Glutamatergic neuron (in vitro differentiated cells): ENCODE measurements around the gene EVX2. TPM values are rescaled to one million over a fixed set of nuclear protein-coding genes. Genes with fewer than 3 reads are reported as not detected.

Experiments
- DNase-seq: peaks from one replicate; pipeline ENCODE4 v3.0.0; 2022
- H3K27ac Mint-ChIP-seq: one replicate; pipeline ENCODE4 v1.8.0; 2020; ENCODE audit warnings: mild to moderate bottlenecking, mixed read lengths, inconsistent platforms; ENCODE audit not compliant: unreplicated experiment
- H3K27me3 Mint-ChIP-seq: one replicate; pipeline ENCODE4 v1.8.0; 2020; ENCODE audit warnings: mild to moderate bottlenecking, moderate library complexity, mixed read lengths, inconsistent platforms; ENCODE audit not compliant: unreplicated experiment
- H3K36me3 Mint-ChIP-seq: one replicate; pipeline ENCODE4 v1.8.0; 2020; ENCODE audit warnings: mild to moderate bottlenecking, mixed read lengths, inconsistent platforms; ENCODE audit not compliant: unreplicated experiment
- H3K4me1 Mint-ChIP-seq: one replicate; pipeline ENCODE4 v1.8.0; 2020; ENCODE audit warnings: mild to moderate bottlenecking, low read depth, mixed read lengths, inconsistent platforms; ENCODE audit not compliant: unreplicated experiment
- H3K4me3 Mint-ChIP-seq: one replicate; pipeline ENCODE4 v1.8.0; 2020; ENCODE audit warnings: mild to moderate bottlenecking, mixed read lengths, inconsistent platforms; ENCODE audit not compliant: unreplicated experiment
- H3K9me3 Mint-ChIP-seq: one replicate; pipeline ENCODE4 v1.8.0; 2020; ENCODE audit warnings: mild to moderate bottlenecking, moderate library complexity, mixed read lengths, inconsistent platforms; ENCODE audit not compliant: unreplicated experiment
- total RNA-seq: library from RNA; stranded (reverse); fragmentation: NEBNext Ultra II Directional; extraction: Animal tissue kit (Norgen Biotek cat#: 25700); gene quantifications from one replicate; pipeline ENCODE4 v1.2.1, GENCODE V29; 2021; ENCODE audit not compliant: unreplicated experiment
- TF ChIP-seq, protein P1 (sequence below): fragments of 200-600 bp; sonication (generic); IDR thresholded peaks from one replicate; pipeline ENCODE4 v1.5.0; 2021; ENCODE audit not compliant: partially characterized antibody, unreplicated experiment

EVX2 gene
- total RNA-seq, 1 donor from 2014 or later, result 0.76 TPM

DNA sequence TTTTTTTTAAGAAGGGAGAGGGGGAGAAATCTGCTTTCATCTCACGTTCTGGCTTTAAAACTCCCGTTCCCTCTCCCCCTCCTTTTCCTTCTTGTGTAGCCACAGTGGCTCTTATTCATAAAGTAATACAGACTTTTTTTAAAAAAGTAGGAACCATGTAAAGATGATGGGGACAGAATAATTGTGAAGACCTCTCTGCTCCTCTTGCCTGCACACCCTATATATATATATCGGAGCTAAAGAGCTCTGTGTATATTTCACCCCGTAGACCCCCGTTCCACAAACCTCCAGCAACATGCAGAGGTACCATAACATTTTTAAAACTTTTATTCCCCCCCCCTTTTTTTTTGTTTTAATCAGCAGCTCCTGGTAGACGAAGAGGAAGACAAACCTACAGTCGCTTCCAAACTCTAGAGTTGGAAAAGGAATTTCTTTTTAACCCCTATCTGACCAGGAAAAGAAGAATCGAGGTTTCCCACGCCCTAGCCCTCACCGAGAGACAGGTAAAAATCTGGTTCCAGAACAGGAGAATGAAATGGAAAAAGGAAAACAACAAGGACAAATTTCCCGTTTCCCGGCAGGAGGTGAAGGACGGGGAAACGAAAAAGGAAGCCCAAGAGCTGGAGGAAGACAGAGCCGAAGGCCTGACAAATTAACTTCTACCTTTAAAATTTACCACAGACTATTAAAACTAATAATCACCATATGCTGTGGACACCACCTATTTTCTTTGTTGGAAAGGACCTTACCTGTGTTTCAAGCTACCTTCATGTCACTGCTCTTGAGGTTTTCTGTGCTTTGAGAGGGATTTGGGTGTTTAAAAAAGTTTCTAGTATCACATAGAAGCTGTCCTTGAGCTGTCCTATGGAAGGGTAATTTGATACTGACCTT lies 47.4 kb upstream of the EVX2 start:
- H3K4me3 Mint-ChIP-seq, result peak overlapping the region; percentile 82
- peaks cover 25% of the 10 kb centered on the region for H3K9me3 Mint-ChIP-seq
- H3K27me3 Mint-ChIP-seq, result peaks cover 57% of the 10 kb centered on the region
- DNase-seq, result no peak
- no peak overlapping the region for H3K27ac Mint-ChIP-seq
- H3K4me1 Mint-ChIP-seq, result peaks cover 7% of the 10 kb centered on the region
- TF ChIP-seq, protein P1, sequence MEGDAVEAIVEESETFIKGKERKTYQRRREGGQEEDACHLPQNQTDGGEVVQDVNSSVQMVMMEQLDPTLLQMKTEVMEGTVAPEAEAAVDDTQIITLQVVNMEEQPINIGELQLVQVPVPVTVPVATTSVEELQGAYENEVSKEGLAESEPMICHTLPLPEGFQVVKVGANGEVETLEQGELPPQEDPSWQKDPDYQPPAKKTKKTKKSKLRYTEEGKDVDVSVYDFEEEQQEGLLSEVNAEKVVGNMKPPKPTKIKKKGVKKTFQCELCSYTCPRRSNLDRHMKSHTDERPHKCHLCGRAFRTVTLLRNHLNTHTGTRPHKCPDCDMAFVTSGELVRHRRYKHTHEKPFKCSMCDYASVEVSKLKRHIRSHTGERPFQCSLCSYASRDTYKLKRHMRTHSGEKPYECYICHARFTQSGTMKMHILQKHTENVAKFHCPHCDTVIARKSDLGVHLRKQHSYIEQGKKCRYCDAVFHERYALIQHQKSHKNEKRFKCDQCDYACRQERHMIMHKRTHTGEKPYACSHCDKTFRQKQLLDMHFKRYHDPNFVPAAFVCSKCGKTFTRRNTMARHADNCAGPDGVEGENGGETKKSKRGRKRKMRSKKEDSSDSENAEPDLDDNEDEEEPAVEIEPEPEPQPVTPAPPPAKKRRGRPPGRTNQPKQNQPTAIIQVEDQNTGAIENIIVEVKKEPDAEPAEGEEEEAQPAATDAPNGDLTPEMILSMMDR, result no peak
- no peaks in the 10 kb centered on the region for H3K36me3 Mint-ChIP-seq

DNA sequence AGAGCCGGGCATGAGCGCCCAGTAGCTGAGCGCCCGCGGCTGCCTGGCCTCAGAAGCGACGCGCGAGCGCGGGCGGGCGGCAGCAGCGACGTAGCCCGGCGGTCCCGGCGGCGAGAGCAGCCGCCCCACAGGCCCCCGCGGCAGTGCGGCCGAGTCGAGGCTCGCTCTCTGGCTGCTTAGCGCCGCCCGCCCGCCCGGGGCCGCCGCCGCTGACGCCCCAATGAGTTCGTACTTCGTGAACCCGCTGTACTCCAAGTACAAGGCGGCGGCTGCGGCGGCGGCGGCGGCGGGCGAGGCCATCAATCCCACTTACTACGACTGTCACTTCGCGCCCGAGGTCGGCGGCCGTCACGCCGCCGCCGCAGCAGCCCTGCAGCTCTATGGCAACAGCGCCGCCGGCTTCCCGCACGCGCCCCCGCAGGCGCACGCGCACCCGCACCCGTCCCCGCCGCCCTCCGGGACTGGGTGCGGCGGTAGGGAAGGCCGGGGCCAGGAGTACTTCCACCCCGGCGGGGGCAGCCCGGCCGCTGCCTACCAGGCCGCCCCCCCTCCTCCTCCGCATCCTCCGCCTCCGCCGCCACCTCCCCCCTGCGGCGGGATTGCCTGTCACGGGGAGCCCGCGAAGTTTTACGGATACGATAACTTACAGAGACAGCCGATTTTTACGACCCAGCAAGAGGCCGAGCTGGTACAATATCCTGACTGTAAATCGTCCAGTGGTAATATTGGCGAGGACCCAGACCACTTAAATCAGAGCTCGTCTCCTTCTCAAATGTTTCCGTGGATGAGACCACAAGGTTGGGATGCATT lies 46.6 kb upstream of the EVX2 start:
- peak; percentile 71 for DNase-seq
- Mint-ChIP-seq H3K4me3 (peak overlapping the region; percentile 82), H3K27me3 (peaks cover 57% of the 10 kb centered on the region), H3K27ac (no peak overlapping the region), H3K9me3 (peaks cover 27% of the 10 kb centered on the region), H3K4me1 (peaks cover 7% of the 10 kb centered on the region), H3K36me3 (no peaks in the 10 kb centered on the region)
- TF ChIP-seq, protein P1, result no peak

DNA sequence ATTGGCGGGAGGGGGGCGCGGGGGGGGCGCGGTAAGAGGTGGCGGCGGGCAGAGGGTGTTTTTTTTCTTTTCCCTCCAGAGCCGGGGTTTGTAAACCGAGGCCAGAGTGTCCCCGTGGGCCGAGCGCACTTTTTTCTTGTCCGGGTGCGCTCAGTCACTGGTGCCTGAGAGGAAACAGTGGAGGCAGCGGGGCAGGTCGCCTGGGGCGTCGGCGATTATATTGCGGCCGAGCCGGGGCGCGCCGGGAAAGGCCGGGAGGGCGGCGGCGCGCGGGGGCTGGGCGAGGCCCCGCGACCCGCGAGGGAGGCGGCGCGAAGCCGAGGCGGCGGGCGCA lies 46.0 kb upstream of the EVX2 start:
- Mint-ChIP-seq H3K27me3 (peaks cover 58% of the 10 kb centered on the region), H3K9me3 (peaks cover 29% of the 10 kb centered on the region), H3K4me1 (peaks cover 7% of the 10 kb centered on the region), H3K36me3 (no peaks in the 10 kb centered on the region), H3K4me3 (peak overlapping the region; percentile 64), H3K27ac (no peak overlapping the region)
- DNase-seq, result no peak
- TF ChIP-seq, protein P1, result no peak

DNA sequence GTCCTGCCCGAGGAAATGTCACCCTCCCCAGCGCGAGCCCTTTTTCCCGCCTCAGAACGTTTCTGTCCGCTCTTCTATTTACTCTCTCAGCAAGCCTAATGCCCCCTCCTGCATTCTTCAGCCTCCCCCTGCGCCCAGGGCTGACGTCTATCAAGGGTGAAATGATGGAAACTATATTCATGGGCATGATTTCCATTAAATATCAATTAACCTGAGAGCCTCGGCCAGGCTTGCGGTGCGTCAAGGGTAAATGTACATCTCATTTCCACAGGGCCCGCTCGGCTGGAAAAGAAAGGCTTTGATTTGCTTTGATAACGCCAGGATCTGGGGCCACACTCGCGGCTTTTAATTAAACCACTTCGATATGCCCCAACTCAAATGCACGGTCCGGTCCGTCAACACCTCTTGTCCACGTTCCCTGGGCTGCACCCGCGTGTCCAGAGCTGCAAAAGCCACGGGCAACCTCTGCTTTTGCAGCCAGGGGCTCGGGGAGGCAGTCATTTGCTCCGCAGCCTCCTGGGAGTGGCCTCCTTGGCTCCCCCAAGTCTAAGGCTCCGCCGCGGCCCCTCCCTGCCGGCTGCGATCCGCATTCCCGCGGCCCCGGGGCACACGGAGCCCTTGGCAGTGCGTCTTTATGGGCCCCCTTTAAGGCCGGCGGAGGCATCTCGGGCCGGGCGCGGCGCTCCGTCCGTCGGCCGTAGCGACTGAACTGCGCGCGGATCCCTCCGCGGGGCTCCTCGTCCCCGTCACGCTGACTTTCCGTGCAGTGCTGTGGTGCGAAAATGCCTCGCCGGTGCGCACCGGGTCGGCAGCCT lies 45.4 kb upstream of the EVX2 start, which contains the start of gene HOXD8:
TSS of gene HOXD8 (plus strand) at position 724 of the 815 bp plus-strand sequence. CDS start 662 bp downstream, outside the sequence.
- Mint-ChIP-seq H3K27me3 (peaks cover 58% of the 10 kb centered on the region), H3K4me3 (peak within 1 kb of the TSS; percentile 81), H3K36me3 (no peaks in the 10 kb centered on the region), H3K9me3 (peaks cover 29% of the 10 kb centered on the region), H3K4me1 (peaks cover 7% of the 10 kb centered on the region), H3K27ac (peak within 1 kb of the TSS; percentile 44)
- DNase-seq, result peak; percentile 75
- TF ChIP-seq, protein P1, result no peak
